ENCODE data around the gene TUBGCP3. TPM values are rescaled to one million over a fixed set of nuclear protein-coding genes. Genes with fewer than 3 reads are reported as not detected.
"Not testable (repeated sequence)": the region's sequence is repeated elsewhere in the genome, so short reads cannot be mapped to it uniquely, and the experiment has no call there.

TUBGCP3 gene
- total RNA-seq, 1 donor from 2014 or later: 17.2 TPM

GRCh38 chr13:112567161-112567862, 20.6 kb downstream of the TUBGCP3 start:
- Histone ChIP-seq H3K9ac (ENCODE audit: low read depth in 1 of 3, low read length in 3 of 3) (no peak overlapping the region), H3K9me3 (ENCODE audit: control insufficient read depth in 3 of 3, low read length in 3 of 3) (no peaks in the 10 kb centered on the region), H3K27ac (ENCODE audit: low read depth, low read length) (no peak overlapping the region), H3K4me3 (ENCODE audit: low read length in 3 of 3) (no peak overlapping the region), H3K27me3 (ENCODE audit: control insufficient read depth in 3 of 3, insufficient read depth in 3 of 3, low read length in 3 of 3) (no peaks in the 10 kb centered on the region), H3K4me1 (ENCODE audit: control insufficient read depth in 3 of 3, insufficient read depth in 3 of 3, low read length in 3 of 3) (peaks cover 0 to 11% (median 0%) of the 10 kb centered on the region in 3 donors), H3K36me3 (ENCODE audit: control insufficient read depth in 3 of 3, insufficient read depth in 3 of 3, low read length in 3 of 3) (peaks cover 21 to 27% (median 25%) of the 10 kb centered on the region in 3 donors)

GRCh38 chr13:112562786-112563383, 25.1 kb downstream of the TUBGCP3 start:
- peaks cover 3 to 12% (median 3%) of the 10 kb centered on the region in 3 donors for H3K4me1 ChIP-seq (ENCODE audit: control insufficient read depth in 3 of 3, insufficient read depth in 3 of 3, low read length in 3 of 3)
- H3K4me3 ChIP-seq (ENCODE audit: low read length in 3 of 3): no peak overlapping the region
- no peaks in the 10 kb centered on the region for H3K9me3 ChIP-seq (ENCODE audit: control insufficient read depth in 3 of 3, low read length in 3 of 3)
- H3K9ac ChIP-seq (ENCODE audit: low read depth in 1 of 3, low read length in 3 of 3): no peak overlapping the region
- H3K36me3 ChIP-seq (ENCODE audit: control insufficient read depth in 3 of 3, insufficient read depth in 3 of 3, low read length in 3 of 3): peaks cover 20 to 29% (median 24%) of the 10 kb centered on the region in 3 donors
- H3K27me3 ChIP-seq (ENCODE audit: control insufficient read depth in 3 of 3, insufficient read depth in 3 of 3, low read length in 3 of 3): no peaks in the 10 kb centered on the region
- no peak overlapping the region for H3K27ac ChIP-seq (ENCODE audit: low read depth, low read length)

DNA sequence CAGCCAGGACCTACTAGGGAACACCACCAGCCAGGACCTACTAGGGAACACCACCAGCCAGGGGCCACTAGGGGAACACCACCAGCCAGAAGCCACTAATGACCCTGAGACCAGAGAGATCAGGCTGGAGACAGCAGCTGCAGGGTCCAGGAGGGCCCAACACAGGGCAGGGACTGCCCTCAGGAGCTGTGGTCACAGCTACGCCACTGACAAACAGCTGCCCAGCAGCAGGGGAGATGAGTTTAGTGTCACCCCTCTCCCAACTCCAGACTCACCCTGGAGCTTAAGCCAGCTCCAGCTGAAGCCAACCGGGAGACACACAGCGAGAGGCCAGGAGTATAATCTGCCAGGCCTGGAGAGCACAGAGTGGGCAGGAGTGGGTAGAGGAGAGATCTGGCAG, 25.7 kb downstream of the TUBGCP3 start:
- peaks cover 3 to 12% (median 3%) of the 10 kb centered on the region in 3 donors for H3K4me1 ChIP-seq (ENCODE audit: control insufficient read depth in 3 of 3, insufficient read depth in 3 of 3, low read length in 3 of 3)
- no peak overlapping the region for H3K9ac ChIP-seq (ENCODE audit: low read depth in 1 of 3, low read length in 3 of 3)
- H3K9me3 ChIP-seq (ENCODE audit: control insufficient read depth in 3 of 3, low read length in 3 of 3): no peaks in the 10 kb centered on the region
- no peak overlapping the region for H3K4me3 ChIP-seq (ENCODE audit: low read length in 3 of 3)
- H3K27ac ChIP-seq (ENCODE audit: low read depth, low read length): no peak overlapping the region
- H3K36me3 ChIP-seq (ENCODE audit: control insufficient read depth in 3 of 3, insufficient read depth in 3 of 3, low read length in 3 of 3): peaks cover 20 to 29% (median 20%) of the 10 kb centered on the region in 3 donors
- no peaks in the 10 kb centered on the region for H3K27me3 ChIP-seq (ENCODE audit: control insufficient read depth in 3 of 3, insufficient read depth in 3 of 3, low read length in 3 of 3)

GRCh38 chr13:112561478-112561877, 26.5 kb downstream of the TUBGCP3 start:
- Histone ChIP-seq H3K9ac (ENCODE audit: low read depth in 1 of 3, low read length in 3 of 3) (no peak overlapping the region), H3K4me3 (ENCODE audit: low read length in 3 of 3) (no peak overlapping the region), H3K27me3 (ENCODE audit: control insufficient read depth in 3 of 3, insufficient read depth in 3 of 3, low read length in 3 of 3) (no peaks in the 10 kb centered on the region), H3K36me3 (ENCODE audit: control insufficient read depth in 3 of 3, insufficient read depth in 3 of 3, low read length in 3 of 3) (peaks cover 15 to 29% (median 21%) of the 10 kb centered on the region in 3 donors), H3K4me1 (ENCODE audit: control insufficient read depth in 3 of 3, insufficient read depth in 3 of 3, low read length in 3 of 3) (peaks cover 3 to 12% (median 3%) of the 10 kb centered on the region in 3 donors), H3K9me3 (ENCODE audit: control insufficient read depth in 3 of 3, low read length in 3 of 3) (no peaks in the 10 kb centered on the region), H3K27ac (ENCODE audit: low read depth, low read length) (no peak overlapping the region)

DNA sequence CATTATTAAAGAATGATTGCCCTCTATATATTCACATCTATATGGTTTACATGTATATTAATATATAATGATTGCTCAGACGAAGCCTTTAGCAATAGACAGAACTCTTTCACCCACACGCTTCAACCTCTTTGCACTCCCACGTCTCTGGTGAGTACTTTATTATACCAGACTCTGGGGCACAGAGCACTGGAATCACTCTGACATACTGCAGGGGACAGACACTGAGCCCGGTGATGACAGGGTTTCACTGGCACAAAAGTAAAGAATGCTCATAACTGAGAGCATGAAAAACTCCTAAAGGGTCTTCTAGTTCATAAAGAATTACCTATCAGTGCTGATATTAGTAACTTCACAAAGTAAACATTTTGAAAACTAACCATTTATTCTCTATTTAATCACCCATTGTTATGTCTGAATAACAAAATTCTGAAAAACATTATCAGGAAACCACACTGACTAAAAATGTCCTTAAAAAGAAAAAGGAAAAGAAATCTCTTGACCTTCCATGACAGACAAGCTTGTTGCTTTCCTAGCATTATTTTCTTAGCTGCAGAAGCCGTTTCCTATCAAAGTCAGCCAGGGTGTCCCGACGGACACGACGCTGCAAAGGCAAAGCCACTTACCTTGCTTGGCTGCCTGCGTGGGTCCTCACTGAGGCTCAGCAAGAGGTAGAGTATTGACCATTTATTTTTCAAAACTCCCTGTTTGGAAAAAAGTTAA, 29.1 kb downstream of the TUBGCP3 start:
- peaks cover 36 to 41% (median 38%) of the 10 kb centered on the region in 3 donors for H3K36me3 ChIP-seq (ENCODE audit: control insufficient read depth in 3 of 3, insufficient read depth in 3 of 3, low read length in 3 of 3)
- no peak overlapping the region for H3K9ac ChIP-seq (ENCODE audit: low read depth in 1 of 3, low read length in 3 of 3)
- H3K4me1 ChIP-seq (ENCODE audit: control insufficient read depth in 3 of 3, insufficient read depth in 3 of 3, low read length in 3 of 3): peaks cover 3 to 12% (median 3%) of the 10 kb centered on the region in 3 donors
- no peaks in the 10 kb centered on the region for H3K9me3 ChIP-seq (ENCODE audit: control insufficient read depth in 3 of 3, low read length in 3 of 3)
- H3K4me3 ChIP-seq (ENCODE audit: low read length in 3 of 3): no peak overlapping the region
- no peaks in the 10 kb centered on the region for H3K27me3 ChIP-seq (ENCODE audit: control insufficient read depth in 3 of 3, insufficient read depth in 3 of 3, low read length in 3 of 3)
- H3K27ac ChIP-seq (ENCODE audit: low read depth, low read length): no peak overlapping the region

GRCh38 chr13:112556600-112556999, 31.4 kb downstream of the TUBGCP3 start:
- no peak overlapping the region for H3K4me3 ChIP-seq (ENCODE audit: low read length in 3 of 3)
- H3K27ac ChIP-seq (ENCODE audit: low read depth, low read length): no peak overlapping the region
- peaks cover 54 to 56% (median 55%) of the 10 kb centered on the region in 3 donors for H3K36me3 ChIP-seq (ENCODE audit: control insufficient read depth in 3 of 3, insufficient read depth in 3 of 3, low read length in 3 of 3)
- no peaks in the 10 kb centered on the region for H3K9me3 ChIP-seq (ENCODE audit: control insufficient read depth in 3 of 3, low read length in 3 of 3)
- peaks cover 3 to 8% (median 3%) of the 10 kb centered on the region in 3 donors for H3K4me1 ChIP-seq (ENCODE audit: control insufficient read depth in 3 of 3, insufficient read depth in 3 of 3, low read length in 3 of 3)
- H3K27me3 ChIP-seq (ENCODE audit: control insufficient read depth in 3 of 3, insufficient read depth in 3 of 3, low read length in 3 of 3): no peaks in the 10 kb centered on the region
- H3K9ac ChIP-seq (ENCODE audit: low read depth in 1 of 3, low read length in 3 of 3): no peak overlapping the region

DNA sequence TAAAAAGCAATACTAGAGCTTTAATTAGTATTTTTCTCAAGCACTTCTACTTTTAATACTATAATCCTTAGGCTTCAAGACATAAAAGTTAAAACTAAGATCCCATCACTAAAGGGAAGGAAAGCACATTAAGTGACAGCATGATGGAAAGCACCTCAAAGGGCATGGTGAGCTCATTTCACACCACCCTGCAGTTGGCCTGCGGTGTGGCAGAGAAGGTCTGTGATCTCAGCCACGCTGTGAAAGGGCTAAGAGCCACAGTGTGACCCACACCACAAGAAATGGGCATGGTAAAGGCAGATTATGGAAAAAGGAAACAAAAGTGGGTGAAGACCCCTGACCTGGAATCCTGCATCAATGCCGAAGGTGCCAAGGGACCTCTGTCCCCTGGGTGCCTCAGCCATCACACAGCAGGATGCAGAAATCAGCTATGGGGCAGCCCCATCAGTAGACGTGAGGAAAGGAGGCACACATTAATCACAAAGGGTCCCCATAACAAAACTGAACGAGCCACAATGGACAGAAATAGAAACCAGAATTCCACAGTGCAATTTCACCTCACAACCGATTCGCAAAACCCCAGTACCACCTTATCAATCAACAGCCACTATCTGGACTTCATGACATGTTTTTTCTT, 33.6 kb downstream of the TUBGCP3 start:
- Histone ChIP-seq H3K9me3 (ENCODE audit: control insufficient read depth in 3 of 3, low read length in 3 of 3) (no peaks in the 10 kb centered on the region), H3K4me1 (ENCODE audit: control insufficient read depth in 3 of 3, insufficient read depth in 3 of 3, low read length in 3 of 3) (no peaks in the 10 kb centered on the region), H3K36me3 (ENCODE audit: control insufficient read depth in 3 of 3, insufficient read depth in 3 of 3, low read length in 3 of 3) (peaks cover 59 to 62% (median 61%) of the 10 kb centered on the region in 3 donors), H3K4me3 (ENCODE audit: low read length in 3 of 3) (no peak overlapping the region), H3K9ac (ENCODE audit: low read depth in 1 of 3, low read length in 3 of 3) (no peak overlapping the region), H3K27me3 (ENCODE audit: control insufficient read depth in 3 of 3, insufficient read depth in 3 of 3, low read length in 3 of 3) (no peaks in the 10 kb centered on the region), H3K27ac (ENCODE audit: low read depth, low read length) (no peak overlapping the region)

- H3K27me3 ChIP-seq (ENCODE audit: control insufficient read depth in 3 of 3, insufficient read depth in 3 of 3, low read length in 3 of 3); H3K9me3 ChIP-seq (ENCODE audit: control insufficient read depth in 3 of 3, low read length in 3 of 3); H3K4me3 ChIP-seq (ENCODE audit: low read length in 3 of 3); H3K9ac ChIP-seq (ENCODE audit: low read depth in 1 of 3, low read length in 3 of 3); H3K27ac ChIP-seq (ENCODE audit: low read depth, low read length); H3K4me1 ChIP-seq (ENCODE audit: control insufficient read depth in 3 of 3, insufficient read depth in 3 of 3, low read length in 3 of 3): not testable (repeated sequence)
- H3K36me3 ChIP-seq (ENCODE audit: control insufficient read depth in 3 of 3, insufficient read depth in 3 of 3, low read length in 3 of 3): peaks cover 59 to 67% (median 62%) of the 10 kb centered on the region in 3 donors
Observed at GRCh38 chr13:112548975-112549374, 39.0 kb downstream of the TUBGCP3 start.

- H3K27me3 ChIP-seq (ENCODE audit: control insufficient read depth in 3 of 3, insufficient read depth in 3 of 3, low read length in 3 of 3): no peaks in the 10 kb centered on the region
- H3K4me3 ChIP-seq (ENCODE audit: low read length in 3 of 3): no peak overlapping the region
- H3K27ac ChIP-seq (ENCODE audit: low read depth, low read length): no peak overlapping the region
- no peaks in the 10 kb centered on the region for H3K9me3 ChIP-seq (ENCODE audit: control insufficient read depth in 3 of 3, low read length in 3 of 3)
- H3K4me1 ChIP-seq (ENCODE audit: control insufficient read depth in 3 of 3, insufficient read depth in 3 of 3, low read length in 3 of 3): no peaks in the 10 kb centered on the region
- H3K9ac ChIP-seq (ENCODE audit: low read depth in 1 of 3, low read length in 3 of 3): no peak overlapping the region
- peaks cover 32 to 36% (median 33%) of the 10 kb centered on the region in 3 donors for H3K36me3 ChIP-seq (ENCODE audit: control insufficient read depth in 3 of 3, insufficient read depth in 3 of 3, low read length in 3 of 3)
Observed at GRCh38 chr13:112545856-112546255, 42.1 kb downstream of the TUBGCP3 start.
